H1 (cell line): ENCODE data around the gene ATL3.

ENCODE experiments used
- CBX5 ChIP-seq: fragments of 300-800, 300-1000 bp; sonication (generic); IDR thresholded peaks from 2 replicates; pipeline ENCODE4 v1.7.1; 2016; ENCODE audit warnings: antibody characterized with exemption, low read length, low read depth
- CREB1 ChIP-seq: IDR thresholded peaks from 2 replicates; pipeline ENCODE4 v1.6.1; 2012; ENCODE audit warnings: inconsistent platforms
- EZH2 ChIP-seq: fragments of 200-600 bp; sonication (generic); IDR thresholded peaks from 2 replicates; pipeline ENCODE4 v1.7.1; 2012; ENCODE audit warnings: low read depth, mild to moderate bottlenecking, moderate library complexity, low read length, inconsistent platforms; ENCODE audit not compliant: severe bottlenecking
- SIN3A ChIP-seq, 2 experiments: IDR thresholded peaks in 1 of 2; conservative IDR thresholded peaks in 1 of 2; 2 replicates each; pipeline ENCODE4 v1.6.1; 2011 to 2012; ENCODE audit warnings: low read length in 2 of 2, improper control_type of control experiment in 1 of 2, low read depth in 1 of 2, mild to moderate bottlenecking in 1 of 2
- TAF1 ChIP-seq: IDR thresholded peaks from 2 replicates; pipeline ENCODE4 v1.6.1; 2011; ENCODE audit warnings: mild to moderate bottlenecking, low read depth, low read length
- YY1 ChIP-seq: IDR thresholded peaks from 2 replicates; pipeline ENCODE4 v1.6.1; 2011; ENCODE audit warnings: low read depth, mild to moderate bottlenecking, low read length
- TF ChIP-seq, protein P1 (sequence below), 3 experiments: IDR thresholded peaks; 1 replicate in 2 of 3; 2 replicates in 1 of 3; pipeline versions ENCODE4 v1.5.1 to v1.6.1; 2011; ENCODE audit warnings: low read length in 3 of 3, mild to moderate bottlenecking in 3 of 3, inconsistent platforms in 2 of 3, low read depth in 1 of 3, moderate library complexity in 1 of 3; ENCODE audit not compliant: insufficient read depth in 1 of 3; ENCODE audit errors: control extremely low read depth in 1 of 3
- TF ChIP-seq, protein P2 (sequence below): IDR thresholded peaks from 2 replicates; pipeline ENCODE4 v1.6.1; 2012; ENCODE audit warnings: inconsistent platforms

DNA sequence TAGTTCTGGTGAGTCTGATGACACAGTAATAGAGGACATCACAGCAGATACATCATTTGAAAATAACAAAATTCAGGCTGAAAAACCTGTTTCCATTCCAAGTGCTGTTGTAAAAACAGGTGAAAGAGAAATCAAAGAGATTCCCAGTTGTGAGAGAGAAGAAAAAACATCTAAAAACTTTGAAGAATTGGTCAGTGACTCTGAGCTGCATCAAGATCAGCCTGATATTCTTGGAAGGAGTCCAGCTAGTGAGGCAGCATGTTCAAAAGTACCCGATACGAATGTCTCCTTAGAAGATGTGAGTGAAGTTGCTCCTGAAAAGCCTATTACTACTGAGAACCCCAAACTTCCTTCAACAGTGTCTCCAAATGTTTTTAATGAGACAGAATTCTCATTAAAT, 48.8 kb upstream of the ATL3 start:
- TF ChIP-seq, protein P1, sequence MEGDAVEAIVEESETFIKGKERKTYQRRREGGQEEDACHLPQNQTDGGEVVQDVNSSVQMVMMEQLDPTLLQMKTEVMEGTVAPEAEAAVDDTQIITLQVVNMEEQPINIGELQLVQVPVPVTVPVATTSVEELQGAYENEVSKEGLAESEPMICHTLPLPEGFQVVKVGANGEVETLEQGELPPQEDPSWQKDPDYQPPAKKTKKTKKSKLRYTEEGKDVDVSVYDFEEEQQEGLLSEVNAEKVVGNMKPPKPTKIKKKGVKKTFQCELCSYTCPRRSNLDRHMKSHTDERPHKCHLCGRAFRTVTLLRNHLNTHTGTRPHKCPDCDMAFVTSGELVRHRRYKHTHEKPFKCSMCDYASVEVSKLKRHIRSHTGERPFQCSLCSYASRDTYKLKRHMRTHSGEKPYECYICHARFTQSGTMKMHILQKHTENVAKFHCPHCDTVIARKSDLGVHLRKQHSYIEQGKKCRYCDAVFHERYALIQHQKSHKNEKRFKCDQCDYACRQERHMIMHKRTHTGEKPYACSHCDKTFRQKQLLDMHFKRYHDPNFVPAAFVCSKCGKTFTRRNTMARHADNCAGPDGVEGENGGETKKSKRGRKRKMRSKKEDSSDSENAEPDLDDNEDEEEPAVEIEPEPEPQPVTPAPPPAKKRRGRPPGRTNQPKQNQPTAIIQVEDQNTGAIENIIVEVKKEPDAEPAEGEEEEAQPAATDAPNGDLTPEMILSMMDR (IDR thresholded peaks at IDR 0.05; ENCODE audit: control extremely low read depth in 1 of 3, insufficient read depth in 1 of 3, low read depth in 1 of 3, low read length in 3 of 3) = no peak
- TF ChIP-seq CREB1 (no peak), EZH2 (no peak), YY1 (no peak), CBX5 (no peak), SIN3A (conservative IDR thresholded peaks at IDR 0.05 in 1 of 2, IDR thresholded peaks at IDR 0.05 in 1 of 2; ENCODE audit: low read depth in 1 of 2, low read length in 2 of 2) (no peak), TAF1 (no peak)
- TF ChIP-seq, protein P2, sequence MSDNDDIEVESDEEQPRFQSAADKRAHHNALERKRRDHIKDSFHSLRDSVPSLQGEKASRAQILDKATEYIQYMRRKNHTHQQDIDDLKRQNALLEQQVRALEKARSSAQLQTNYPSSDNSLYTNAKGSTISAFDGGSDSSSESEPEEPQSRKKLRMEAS = no peak
